ENCODE results near the gene TAB2. TPM values are rescaled to one million over a fixed set of nuclear protein-coding genes. Genes with fewer than 3 reads are reported as not detected.

TAB2 gene
- total and polyA plus RNA-seq, 2 donors (not counting 3 experiments of a cell fraction or from before 2014, with no cell fraction given), result 26.0 to 37.4 TPM

- CTCF ChIA-PET, result interaction anchor here (0.8 to 1.1 kb wide), 2 partner anchors 49 to 291 kb away, joined by 3 read pairs; no protein-coding TSS in a partner anchor
These were observed 56.0 kb downstream of the TAB2 start for GRCh38 chr6:149373511-149373910.

More at GRCh38 chr6:149373511-149373910, 56.0 kb downstream of the TAB2 start:
- no peak overlapping the region for H2AFZ ChIP-seq (ENCODE audit: low read depth, low read length)
- intact Hi-C loops (cut with micrococcal nuclease), result loop anchor here (2.0 kb wide), 1 partner anchor 21 kb away; no protein-coding TSS in a partner anchor
- peaks cover 0 to 3% of the 10 kb centered on the region in 2 experiments for H3K36me3 ChIP-seq (ENCODE audit: control insufficient read depth in 2 of 2, extremely low read depth in 1 of 2, insufficient read depth in 2 of 2, low read length in 2 of 2)
- no peaks in the 10 kb centered on the region for H3K27me3 ChIP-seq (ENCODE audit: control insufficient read depth in 2 of 2, insufficient read depth in 2 of 2, low read length in 2 of 2)
- no peak overlapping the region for H3K4me3 ChIP-seq (replicated peaks in 1 of 3; ENCODE audit: insufficient read depth in 1 of 3, low read depth in 1 of 3, low read length in 3 of 3)
- H3K9me1 ChIP-seq (replicated peaks; ENCODE audit: control insufficient read depth, extremely low read depth, insufficient read depth, low read length), result no peaks in the 10 kb centered on the region
- H3K27ac ChIP-seq (ENCODE audit: insufficient read depth, low read depth, low read length), result no peak overlapping the region
- dilution Hi-C loops (cut with MboI; ENCODE audit: extremely low pct_ligation_motif_present, low sequenced_read_pairs), result no loop called here
- no peaks in the 10 kb centered on the region for H3K4me1 ChIP-seq (ENCODE audit: control insufficient read depth, extremely low read depth, insufficient read depth, low read length)
- no peak overlapping the region for H3K9ac ChIP-seq (replicated peaks; ENCODE audit: extremely low read depth, insufficient read depth, low read length)
- no peaks in the 10 kb centered on the region for H4K20me1 ChIP-seq (replicated peaks; ENCODE audit: control insufficient read depth, extremely low read depth, insufficient read depth, low read length)
- H3K4me2 ChIP-seq (ENCODE audit: insufficient read depth, low read length), result no peak overlapping the region
- H3K9me3 ChIP-seq (replicated peaks; ENCODE audit: control insufficient read depth, insufficient read depth, low read length), result no peaks in the 10 kb centered on the region
- H3K79me2 ChIP-seq (ENCODE audit: control insufficient read depth, insufficient read depth, low read length), result peaks cover 33% of the 10 kb centered on the region
- DNase-seq (ENCODE audit: low read depth, low spot score), result no peak
- TF ChIP-seq FOS (IDR thresholded peaks at IDR 0.05; ENCODE audit: borderline replicate concordance, insufficient read depth, low read length), result no peak
- no peak for TF ChIP-seq GATA2 (IDR thresholded peaks at IDR 0.05; ENCODE audit: insufficient read depth, insufficient read length, low read depth, low read length)
- TF ChIP-seq MYC (IDR thresholded peaks at IDR 0.05; ENCODE audit: low read depth, low read length), result no peak
- TF ChIP-seq CTCF (IDR thresholded peaks at IDR 0.05; ENCODE audit: extremely low read depth in 1 of 2, insufficient read depth in 1 of 2, low read depth in 1 of 2, low read length in 2 of 2), result no peak
- no peak for TF ChIP-seq EZH2 (IDR thresholded peaks at IDR 0.05; ENCODE audit: borderline replicate concordance, low read depth, low read length, severe bottlenecking)
- TF ChIP-seq POLR2AphosphoS5 (IDR thresholded peaks at IDR 0.05; ENCODE audit: insufficient read depth, low read depth, low read length), result no peak
- no peak for TF ChIP-seq JUN (IDR thresholded peaks at IDR 0.05; ENCODE audit: borderline replicate concordance, insufficient read depth, insufficient read length, low read depth)
- TF ChIP-seq, protein P1, sequence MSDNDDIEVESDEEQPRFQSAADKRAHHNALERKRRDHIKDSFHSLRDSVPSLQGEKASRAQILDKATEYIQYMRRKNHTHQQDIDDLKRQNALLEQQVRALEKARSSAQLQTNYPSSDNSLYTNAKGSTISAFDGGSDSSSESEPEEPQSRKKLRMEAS (IDR thresholded peaks at IDR 0.05; ENCODE audit: insufficient read depth, insufficient read length), result no peak
- TF ChIP-seq POLR2A (IDR thresholded peaks at IDR 0.05; ENCODE audit: low read depth, low read length), result no peak
- POLR2A ChIA-PET, result no interaction called here
- FAIRE-seq, result no peak
- no TSS peak for BruUV-seq (replicated peaks)

All from endothelial cell of umbilical vein (primary cell).